GM19193 (cell line): ENCODE results near the gene PTH2.

Experiments
- POLR2A ChIP-seq: IDR thresholded peaks from 4 replicates; pipeline ENCODE4 v1.6.1; 2011; ENCODE audit not compliant: insufficient read depth, insufficient read length; ENCODE audit errors: extremely low read depth

PTH2 gene

GRCh38 chr19:49423071-49423984, at the start of gene PTH2:
Gene PTH2 (minus strand): TSS chr19:49423441. CDS start chr19:49423339, 102 bp downstream.
- no peak for TF ChIP-seq POLR2A

GRCh38 chr19:49472936-49473335, 49.7 kb upstream of the PTH2 start:
- no peak for TF ChIP-seq POLR2A

DNA sequence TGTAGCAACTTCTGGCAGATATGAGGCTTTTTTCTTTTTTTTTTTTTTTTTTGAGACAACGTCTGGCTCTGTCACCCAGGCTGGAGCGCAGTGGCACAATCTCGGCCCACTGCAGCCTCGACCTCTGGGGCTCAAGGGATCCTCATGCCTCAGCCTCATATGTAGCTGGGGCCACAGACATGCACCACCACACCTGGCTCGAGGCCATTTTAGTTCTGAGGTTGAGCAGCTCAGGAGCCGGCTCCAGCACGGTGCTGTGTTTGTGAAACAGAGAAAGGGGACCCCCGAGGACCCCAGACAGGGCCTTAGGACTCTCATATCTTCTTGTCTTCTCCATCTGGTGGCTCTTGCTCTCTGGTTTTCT, 47.4 kb upstream of the PTH2 start:
- no peak for TF ChIP-seq POLR2A

DNA sequence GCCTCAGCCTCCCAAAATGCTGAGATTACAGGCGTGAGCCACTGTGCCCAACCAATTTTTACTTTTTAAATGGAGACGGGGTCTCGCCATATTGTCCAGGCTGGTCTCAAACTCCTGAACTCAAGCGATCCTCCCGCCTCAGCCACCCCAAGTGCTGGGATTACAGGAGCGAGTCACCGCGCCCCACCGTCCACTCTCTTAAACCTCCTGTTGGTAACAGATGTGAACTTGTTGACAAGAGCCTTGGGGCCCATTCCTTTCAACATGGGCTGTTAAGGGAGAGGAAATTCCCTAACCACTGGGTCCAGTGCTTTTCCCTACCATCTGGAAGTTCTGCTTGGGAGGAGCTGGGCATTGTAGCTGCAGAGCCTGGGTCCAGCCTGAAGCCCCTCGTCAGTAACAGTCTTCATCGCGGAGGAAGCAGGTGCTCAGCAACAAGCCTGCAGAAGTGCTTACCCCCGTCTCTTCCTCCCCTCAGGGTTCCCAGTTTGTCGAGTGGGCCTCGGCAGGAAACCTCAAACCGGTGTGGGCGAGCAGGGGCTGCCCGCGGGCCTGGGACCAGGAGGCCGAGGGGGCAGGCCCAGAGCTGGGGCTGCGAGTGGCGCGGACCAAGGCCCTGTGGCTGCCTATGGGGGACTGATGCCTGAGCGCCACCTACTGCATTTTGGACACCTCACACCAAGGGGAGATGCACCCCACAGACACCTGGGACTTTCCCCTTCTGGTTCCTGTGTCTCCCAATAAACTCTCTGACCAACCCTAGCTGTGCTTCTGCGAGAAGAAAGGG, 46.8 kb upstream of the PTH2 start:
- no peak for TF ChIP-seq POLR2A

DNA sequence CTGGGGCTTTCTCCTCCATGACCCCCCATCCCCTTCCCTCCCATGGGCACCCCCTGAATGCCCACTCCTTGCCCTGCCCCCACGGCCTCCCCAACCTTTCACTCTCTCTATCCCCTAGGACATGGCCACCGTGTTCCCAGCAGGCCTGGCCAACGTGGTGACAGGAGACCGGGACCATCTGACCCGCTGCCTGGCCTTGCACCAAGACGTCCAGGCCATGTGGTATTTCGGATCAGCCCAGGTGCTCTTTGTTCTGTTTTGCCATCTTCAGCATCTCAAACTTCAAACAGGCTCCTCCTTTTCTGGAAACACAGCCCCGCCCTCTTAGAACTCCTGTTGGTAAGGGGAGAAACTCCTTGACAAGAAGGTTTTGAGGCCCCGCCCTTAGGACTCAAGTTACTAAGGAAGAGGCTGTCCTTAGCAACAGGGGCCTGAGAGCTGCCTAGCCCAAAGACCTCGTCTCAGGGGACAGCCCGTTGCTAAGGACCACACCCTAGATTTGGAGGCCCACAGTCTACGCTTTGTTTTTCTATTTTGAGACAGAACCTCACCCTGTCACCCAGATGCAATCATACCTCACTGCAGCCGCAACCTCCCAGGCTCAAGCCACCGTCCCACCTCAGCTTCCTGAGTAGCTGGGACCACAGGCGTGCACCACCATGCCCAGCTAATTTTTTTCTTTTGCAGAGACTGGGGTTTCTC, 45.7 kb upstream of the PTH2 start:
- no peak for TF ChIP-seq POLR2A

DNA sequence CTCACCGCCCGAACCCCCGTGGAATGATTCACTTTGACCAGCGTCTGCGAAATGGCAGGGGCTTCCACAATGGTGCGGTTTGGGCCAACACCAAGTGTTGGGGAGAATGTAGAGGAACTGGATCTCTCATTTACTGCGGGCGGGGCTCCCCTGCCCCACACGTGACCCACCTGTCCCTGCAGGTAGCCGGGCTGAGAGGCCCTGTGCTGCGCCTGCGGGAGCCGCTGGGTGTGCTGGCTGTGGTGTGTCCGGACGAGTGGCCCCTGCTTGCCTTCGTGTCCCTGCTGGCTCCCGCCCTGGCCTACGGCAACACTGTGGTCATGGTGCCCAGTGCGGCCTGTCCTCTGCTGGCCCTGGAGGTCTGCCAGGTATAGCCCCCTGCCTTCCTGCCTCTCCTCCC, 45.0 kb upstream of the PTH2 start:
- no peak for TF ChIP-seq POLR2A

- no peak for TF ChIP-seq POLR2A
Observed at GRCh38 chr19:49465371-49465770, 42.1 kb upstream of the PTH2 start.

DNA sequence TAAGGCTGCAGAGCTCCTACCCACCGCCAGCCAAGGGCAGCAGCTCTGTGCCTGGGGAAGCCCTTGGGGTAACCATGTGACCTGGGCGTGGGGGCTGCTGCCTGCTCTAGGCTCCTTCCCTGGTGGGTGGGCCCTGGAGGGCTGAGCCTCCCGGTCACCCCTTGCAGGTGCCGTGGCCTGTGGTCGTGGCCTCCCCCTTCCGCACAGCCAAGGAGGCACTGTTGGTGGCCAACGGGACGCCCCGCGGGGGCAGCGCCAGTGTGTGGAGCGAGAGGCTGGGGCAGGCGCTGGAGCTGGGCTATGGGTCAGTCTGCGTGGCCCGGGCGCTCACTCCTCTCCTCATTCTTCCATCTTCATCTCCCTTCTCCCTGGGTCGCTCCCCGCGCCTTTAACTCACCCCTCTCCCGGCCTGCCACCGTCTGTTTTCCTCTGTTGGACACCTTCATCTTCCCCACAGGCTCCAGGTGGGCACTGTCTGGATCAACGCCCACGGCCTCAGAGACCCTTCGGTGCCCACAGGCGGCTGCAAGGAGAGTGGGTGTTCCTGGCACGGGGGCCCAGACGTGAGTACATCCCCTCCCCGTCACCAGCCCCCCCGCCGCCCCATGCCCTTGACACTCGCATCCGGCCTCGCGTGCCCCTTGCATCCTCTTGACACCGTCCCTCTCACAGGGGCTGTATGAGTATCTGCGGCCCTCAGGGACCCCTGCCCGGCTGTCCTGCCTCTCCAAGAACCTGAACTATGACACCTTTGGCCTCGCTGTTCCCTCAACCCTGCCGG, 40.9 kb upstream of the PTH2 start:
- TF ChIP-seq POLR2A = no peak

- TF ChIP-seq POLR2A = no peak
Observed at GRCh38 chr19:49462492-49462891, 39.3 kb upstream of the PTH2 start.

DNA sequence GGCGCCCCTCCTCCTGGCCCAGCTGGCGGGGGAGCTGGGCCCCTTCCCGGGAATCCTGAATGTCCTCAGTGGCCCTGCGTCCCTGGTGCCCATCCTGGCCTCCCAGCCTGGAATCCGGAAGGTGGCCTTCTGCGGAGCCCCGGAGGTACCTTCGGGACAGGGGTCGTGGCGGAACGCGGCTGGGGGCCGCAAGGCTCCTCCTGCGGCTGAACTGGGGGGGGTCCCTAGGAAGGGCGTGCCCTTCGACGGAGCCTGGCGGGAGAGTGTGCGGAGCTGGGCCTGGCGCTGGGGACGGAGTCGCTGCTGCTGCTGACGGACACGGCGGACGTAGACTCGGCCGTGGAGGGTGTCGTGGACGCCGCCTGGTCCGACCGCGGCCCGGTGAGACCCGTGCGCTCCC, 38.4 kb upstream of the PTH2 start:
- TF ChIP-seq POLR2A = no peak

GRCh38 chr19:49459388-49459787, 36.1 kb upstream of the PTH2 start:
- TF ChIP-seq POLR2A = no peak

DNA sequence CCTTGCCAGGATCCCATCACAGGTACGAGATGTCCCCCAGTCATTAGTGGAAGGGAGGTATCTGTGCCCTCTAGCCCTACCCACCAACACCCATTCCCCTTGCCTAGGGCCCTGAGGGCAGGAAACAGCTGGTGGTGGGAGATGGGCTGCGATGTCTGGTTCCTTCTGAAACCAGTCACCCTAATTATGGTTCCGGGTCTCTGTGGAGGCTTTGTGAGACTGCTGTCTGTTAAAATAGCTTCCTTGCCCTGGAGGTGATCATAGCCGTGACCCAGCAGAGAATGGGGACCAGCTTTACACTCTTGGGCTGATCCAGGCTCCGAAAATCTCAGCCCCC, 35.3 kb upstream of the PTH2 start:
- TF ChIP-seq POLR2A = no peak

DNA sequence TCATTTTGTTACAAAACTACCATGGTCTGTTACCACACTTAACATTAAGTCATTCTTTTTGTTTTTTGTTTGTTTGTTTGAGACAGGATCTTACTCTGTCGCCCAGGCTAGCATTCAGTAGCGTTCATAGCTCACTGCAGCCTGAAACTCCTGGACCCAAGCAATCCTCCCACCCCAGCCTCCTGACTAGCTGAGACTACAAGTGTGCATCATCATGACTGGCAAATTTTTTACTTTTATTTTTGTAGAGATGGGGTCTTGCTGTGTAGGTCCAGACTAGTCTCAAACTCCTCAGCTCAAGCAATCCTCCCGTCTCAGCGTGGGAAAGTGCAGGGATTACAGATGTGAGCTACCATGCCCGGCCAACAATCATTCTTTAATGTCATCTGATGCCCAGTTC, 33.1 kb upstream of the PTH2 start:
- TF ChIP-seq POLR2A = no peak

DNA sequence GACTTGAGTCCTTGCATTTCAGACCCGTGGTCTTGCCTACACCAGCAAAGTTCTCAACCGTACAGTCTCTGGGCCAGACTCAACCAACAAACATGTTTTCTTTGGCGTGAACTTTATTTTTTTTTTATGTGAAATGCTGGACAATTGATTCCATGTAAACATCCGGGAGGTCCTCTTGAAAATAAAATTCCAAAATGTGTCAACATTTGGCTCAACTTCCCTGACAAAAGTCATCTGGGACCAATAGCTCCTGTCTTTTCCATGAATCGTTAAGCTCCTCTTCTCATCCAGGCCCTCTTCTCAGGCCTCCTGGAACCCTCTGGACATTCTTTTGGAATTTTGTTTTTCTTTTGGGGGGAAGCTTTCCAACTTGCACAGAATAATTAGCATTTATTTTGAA, 32.5 kb upstream of the PTH2 start:
- no peak for TF ChIP-seq POLR2A
